HCT116 (cell line): ENCODE results near the gene FAM167B. TPM values are rescaled to one million over a fixed set of nuclear protein-coding genes. Genes with fewer than 3 reads are reported as not detected.

Source experiments
- ATAC-seq: fragments of 200-7000 bp; cut with Tn5 transposase; 2 replicates; pipeline ENCODE4 v1.9.1; 2020; ENCODE audit warnings: mild to moderate bottlenecking, moderate library complexity
- BruUV-seq: library from RNA; stranded (reverse); fragments of 400-500 nt; replicated peaks from 2 replicates; lab custom pipeline; 2021; lab: Mats Ljungman, UMichigan
- CTCF ChIA-PET: fragments of 300-600 bp; sonication (Branson Sonifier 250); formaldehyde crosslinking; loops from one replicate; lab custom pipeline; 2021; ENCODE audit warnings: antibody characterized with exemption; lab: Charles Lee
- POLR2A ChIA-PET: fragments of 300-600, 350-600 bp; sonication (Branson Sonifier 250); formaldehyde crosslinking; loops from one replicate; lab custom pipeline; 2021; ENCODE audit warnings: antibody characterized with exemption; lab: Charles Lee
- RAD21 ChIA-PET, 2 experiments: fragments of 300-600 bp; sonication (Branson Sonifier 250); formaldehyde crosslinking; loops; one replicate each; lab custom pipeline; 2023; ENCODE audit warnings: low total read pairs in 2 of 2; ENCODE audit not compliant: uncharacterized antibody in 2 of 2, unreplicated experiment in 2 of 2, low non-redundant PET in 1 of 2; lab: Charles Lee
- DNase-seq: peaks from one replicate; pipeline ENCODE4 v3.0.0-alpha.2; 2010; ENCODE audit warnings: low read depth, low spot score
- H2AFZ ChIP-seq: fragments of 200-600 bp; shearing (Covaris generic), sonication (generic); 2 replicates; pipeline ENCODE4 v1.6.1; 2017; ENCODE audit warnings: low read depth, mixed run types, mixed read lengths, antibody characterized with exemption, low read length; ENCODE audit not compliant: poor library complexity, severe bottlenecking
- H3K27ac ChIP-seq: 2 replicates; pipeline ENCODE4 v1.5.1; 2012; ENCODE audit warnings: low read depth, low read length
- H3K27me3 ChIP-seq: fragments of 200-600 bp; sonication (generic); 2 replicates; pipeline ENCODE4 v1.6.1; 2016; ENCODE audit warnings: mixed run types, low read length, mixed read lengths; ENCODE audit not compliant: insufficient read depth
- H3K36me3 ChIP-seq, 2 experiments: fragments of 200-500 bp in 1 of 2; fragments of 200-600 bp in 1 of 2; sonication (Bioruptor generic) in 1 of 2; sonication (generic) in 1 of 2; 2 replicates each; pipeline versions ENCODE4 v1.5.1 to v1.6.1; 2014 to 2016; ENCODE audit warnings: low read length in 2 of 2, inconsistent platforms in 1 of 2, mixed read lengths in 1 of 2, mixed run types in 1 of 2; ENCODE audit not compliant: insufficient read depth in 2 of 2, control insufficient read depth in 1 of 2
- H3K4me1 ChIP-seq, 2 experiments: fragments of 200-600 bp in 1 of 2; sonication (generic) in 1 of 2; 2 replicates each; pipeline versions ENCODE4 v1.5.1 to v1.6.1; 2012 to 2017; ENCODE audit warnings: low read length in 2 of 2, inconsistent platforms in 1 of 2, mild to moderate bottlenecking in 1 of 2, mixed read lengths in 1 of 2, mixed run types in 1 of 2, moderate library complexity in 1 of 2; ENCODE audit not compliant: insufficient read depth in 2 of 2, control insufficient read depth in 1 of 2
- H3K4me2 ChIP-seq: fragments of 200-600 bp; sonication (generic); 2 replicates; pipeline ENCODE4 v1.6.1; 2017; ENCODE audit warnings: mixed run types, low read length, mixed read lengths
- H3K4me3 ChIP-seq, 2 experiments: fragments of 200-600 bp in 1 of 2; sonication (generic) in 1 of 2; replicated peaks in 1 of 2; 2 replicates each; pipeline ENCODE4 v1.5.1; 2011 to 2016; ENCODE audit warnings: low read length in 2 of 2, control low read depth in 1 of 2, low read depth in 1 of 2, mild to moderate bottlenecking in 1 of 2, mixed read lengths in 1 of 2, mixed run types in 1 of 2
- H3K79me2 ChIP-seq: fragments of 200-600 bp; sonication (generic); 2 replicates; pipeline ENCODE4 v1.6.1; 2017; ENCODE audit warnings: mild to moderate bottlenecking, mixed run types, low read length, moderate library complexity, mixed read lengths; ENCODE audit not compliant: insufficient read depth
- H3K9ac ChIP-seq: fragments of 200-600 bp; sonication (generic); 2 replicates; pipeline ENCODE4 v1.6.1; 2016; ENCODE audit warnings: low read length, mixed read lengths
- H3K9me2 ChIP-seq: fragments of 200-600 bp; sonication (generic), shearing (Covaris generic); 2 replicates; pipeline ENCODE4 v1.6.1; 2017; ENCODE audit warnings: mixed run types, mild to moderate bottlenecking, moderate library complexity; ENCODE audit not compliant: insufficient read depth
- H3K9me3 ChIP-seq, 2 experiments: fragments of 200-500 bp in 1 of 2; fragments of 200-600 bp in 1 of 2; sonication (Bioruptor generic) in 1 of 2; sonication (generic) in 1 of 2; 2 replicates each; pipeline ENCODE4 v1.6.1; 2014 to 2017; ENCODE audit warnings: low read length in 2 of 2, mixed read lengths in 2 of 2, inconsistent platforms in 1 of 2, low read depth in 1 of 2, mild to moderate bottlenecking in 1 of 2, mixed run types in 1 of 2, moderate library complexity in 1 of 2; ENCODE audit not compliant: control insufficient read depth in 1 of 2, insufficient read depth in 1 of 2
- H4K20me1 ChIP-seq: fragments of 200-600 bp; sonication (generic), shearing (Covaris generic); 2 replicates; pipeline ENCODE4 v1.6.1; 2017; ENCODE audit warnings: mixed run types, mild to moderate bottlenecking, moderate library complexity; ENCODE audit not compliant: insufficient read depth
- CBX3 ChIP-seq: IDR thresholded peaks from 2 replicates; pipeline ENCODE4 v1.6.1; 2012; ENCODE audit warnings: low read depth
- CEBPB ChIP-seq: IDR thresholded peaks from 2 replicates; pipeline ENCODE4 v1.6.1; 2012; ENCODE audit warnings: low read depth
- EGR1 ChIP-seq: IDR thresholded peaks from 2 replicates; pipeline ENCODE4 v1.6.1; 2012; ENCODE audit warnings: low read depth
- EZH2phosphoT487 ChIP-seq: fragments of 200-600 bp; IDR thresholded peaks from 2 replicates; pipeline ENCODE4 v1.6.1; 2018; ENCODE audit warnings: antibody characterized with exemption, borderline replicate concordance
- FOSL1 ChIP-seq: IDR thresholded peaks from 2 replicates; pipeline ENCODE4 v1.6.1; 2012; ENCODE audit warnings: low read depth
- MAX ChIP-seq: IDR thresholded peaks from 2 replicates; pipeline ENCODE4 v1.6.1; 2012
- POLR2AphosphoS5 ChIP-seq: IDR thresholded peaks from 2 replicates; pipeline ENCODE4 v1.6.1; 2011; ENCODE audit warnings: mild to moderate bottlenecking, low read depth, low read length, moderate library complexity
- RAD21 ChIP-seq: IDR thresholded peaks from 2 replicates; pipeline ENCODE4 v1.6.1; 2012; ENCODE audit warnings: low read depth, mild to moderate bottlenecking
- SIN3A ChIP-seq: IDR thresholded peaks from 2 replicates; pipeline ENCODE4 v1.6.1; 2012; ENCODE audit warnings: low read depth
- SP1 ChIP-seq: IDR thresholded peaks from 2 replicates; pipeline ENCODE4 v1.6.1; 2012; ENCODE audit warnings: low read depth
- TCF7L2 ChIP-seq: IDR thresholded peaks from 2 replicates; pipeline ENCODE4 v1.7.0; 2011; ENCODE audit warnings: borderline replicate concordance, inconsistent platforms; ENCODE audit not compliant: insufficient read depth, insufficient read length; ENCODE audit errors: extremely low read depth
- ZFX ChIP-seq: fragments of 450-650 bp; IDR thresholded peaks from 2 replicates; pipeline ENCODE4 v1.6.1; 2017
- intact Hi-C: fragments of 100-400 bp; cut with micrococcal nuclease; formaldehyde crosslinking; loops from 2 replicates; pipeline ENCODE4 v1.10.0; 2022
- total RNA-seq: library from RNA; stranded (reverse); gene quantifications from one replicate; pipeline ENCODE4 v1.2.1, GENCODE V29; 2021; ENCODE audit not compliant: unreplicated experiment

Gene FAM167B
- total RNA-seq, 1 experiment from 2014 or later: 0.42 TPM

- ChIA-PET RAD21 (no interaction called here), CTCF (interaction anchor here (0.7 kb wide), 1 partner anchor 493 kb away, joined by 3 read pairs; no protein-coding TSS in a partner anchor), POLR2A (no interaction called here)
- no peaks in the 10 kb centered on the region for H3K9me3 ChIP-seq
- DNase-seq (no peak), ATAC-seq (no peak)
- H3K4me3 ChIP-seq: no peak overlapping the region
- H3K4me2 ChIP-seq: no peak overlapping the region
- no peak overlapping the region for H2AFZ ChIP-seq
- no peaks in the 10 kb centered on the region for H3K79me2 ChIP-seq
- intact Hi-C loops: no loop called here
- no TSS peak for BruUV-seq
- no peak overlapping the region for H3K9ac ChIP-seq
- no peak overlapping the region for H3K27ac ChIP-seq
- H3K36me3 ChIP-seq: no peaks in the 10 kb centered on the region
- TF ChIP-seq CEBPB: no peak
- no peak for TF ChIP-seq TCF7L2
- no peak for TF ChIP-seq MAX
- TF ChIP-seq EZH2phosphoT487: no peak
- no peak for TF ChIP-seq SP1
- TF ChIP-seq POLR2AphosphoS5: no peak
- no peak for TF ChIP-seq EGR1
- no peak for TF ChIP-seq ZFX
- TF ChIP-seq SIN3A: no peak
- no peak for TF ChIP-seq RAD21
- TF ChIP-seq CBX3: no peak
- TF ChIP-seq FOSL1: no peak
- no peaks in the 10 kb centered on the region for H3K27me3 ChIP-seq
- H4K20me1 ChIP-seq: no peaks in the 10 kb centered on the region
- H3K9me2 ChIP-seq: no peaks in the 10 kb centered on the region
- no peaks in the 10 kb centered on the region for H3K4me1 ChIP-seq
Observed at GRCh38 chr1:32255072-32256071, 8.3 kb downstream of the FAM167B start.
